ENCODE results near the gene FCN2.

Gene FCN2

GRCh38 chr9:134895908-134896833 is 15.6 kb downstream of the FCN2 start (continued):
- TF ChIP-seq SCRT2 (tag by site-specific recombination; IDR thresholded peaks at IDR 0.05), result 0 out of 2 replicates have a peak, but pooled peaks have one; percentile 15
- no peak for TF ChIP-seq ZNF529 (tag by site-specific recombination; IDR thresholded peaks at IDR 0.05; ENCODE audit: insufficient replicate concordance)
- TF ChIP-seq ZNF18 (tag by site-specific recombination; IDR thresholded peaks at IDR 0.05), result no peak
- TF ChIP-seq ZNF501 (tag by site-specific recombination; IDR thresholded peaks at IDR 0.05), result peak; percentile 77; the same call in 1 of the 2 replicates
- TF ChIP-seq, protein P1, sequence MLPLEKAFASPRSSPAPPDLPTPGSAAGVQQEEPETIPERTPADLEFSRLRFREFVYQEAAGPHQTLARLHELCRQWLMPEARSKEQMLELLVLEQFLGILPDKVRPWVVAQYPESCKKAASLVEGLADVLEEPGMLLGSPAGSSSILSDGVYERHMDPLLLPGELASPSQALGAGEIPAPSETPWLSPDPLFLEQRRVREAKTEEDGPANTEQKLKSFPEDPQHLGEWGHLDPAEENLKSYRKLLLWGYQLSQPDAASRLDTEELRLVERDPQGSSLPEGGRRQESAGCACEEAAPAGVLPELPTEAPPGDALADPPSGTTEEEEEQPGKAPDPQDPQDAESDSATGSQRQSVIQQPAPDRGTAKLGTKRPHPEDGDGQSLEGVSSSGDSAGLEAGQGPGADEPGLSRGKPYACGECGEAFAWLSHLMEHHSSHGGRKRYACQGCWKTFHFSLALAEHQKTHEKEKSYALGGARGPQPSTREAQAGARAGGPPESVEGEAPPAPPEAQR (tag by site-specific recombination; IDR thresholded peaks at IDR 0.05), result 0 out of 2 replicates have a peak, but pooled peaks have one; percentile 45
- 0 out of 2 replicates have a peak, but pooled peaks have one; percentile 24 for TF ChIP-seq TRIM28 (IDR thresholded peaks at IDR 0.05; ENCODE audit: borderline replicate concordance, low read length)
- no peak for TF ChIP-seq ZNF658 (tag by site-specific recombination; IDR thresholded peaks at IDR 0.05)
- no peak for TF ChIP-seq ZNF776 (tag by site-specific recombination; IDR thresholded peaks at IDR 0.05; ENCODE audit: borderline replicate concordance)
- no peak for TF ChIP-seq HOXC10 (CRISPR knock-in tag; IDR thresholded peaks at IDR 0.05)
- TF ChIP-seq ZNF561 (tag by site-specific recombination; IDR thresholded peaks at IDR 0.05; ENCODE audit: borderline replicate concordance), result peak; percentile 73
- peak; percentile 64 for TF ChIP-seq PRDM6 (tag by site-specific recombination; IDR thresholded peaks at IDR 0.05)
- TF ChIP-seq BCL11B (tag by site-specific recombination; IDR thresholded peaks at IDR 0.05; ENCODE audit: low read depth), result no peak
- TF ChIP-seq ZBTB49 (tag by site-specific recombination; IDR thresholded peaks at IDR 0.05; ENCODE audit: low read depth), result no peak
- TF ChIP-seq ZNF585B (tag by site-specific recombination; IDR thresholded peaks at IDR 0.05), result no peak
- TF ChIP-seq OSR2 (tag by site-specific recombination; IDR thresholded peaks at IDR 0.05), result peak; percentile 87
- TF ChIP-seq ZXDB (tag by site-specific recombination; IDR thresholded peaks at IDR 0.05), result peak; percentile 67
- TF ChIP-seq ZNF707 (tag by site-specific recombination; IDR thresholded peaks at IDR 0.05), result peak; percentile 74; the same call in 1 of the 2 replicates
- peak; percentile 83 for TF ChIP-seq ZNF629 (tag by site-specific recombination; IDR thresholded peaks at IDR 0.05)
- TF ChIP-seq ZNF155 (tag by site-specific recombination; IDR thresholded peaks at IDR 0.05), result no peak
- TF ChIP-seq PRDM2 (tag by site-specific recombination; IDR thresholded peaks at IDR 0.05; ENCODE audit: borderline replicate concordance), result no peak
- peak; percentile 74 for TF ChIP-seq GLIS1 (tag by site-specific recombination; IDR thresholded peaks at IDR 0.05)
- TF ChIP-seq ZNF560 (tag by site-specific recombination; IDR thresholded peaks at IDR 0.05; ENCODE audit: borderline replicate concordance), result no peak
- no peak for TF ChIP-seq ZNF747 (tag by site-specific recombination; IDR thresholded peaks at IDR 0.05)
- TF ChIP-seq ZNF530 (tag by site-specific recombination; IDR thresholded peaks at IDR 0.05; ENCODE audit: low read depth), result no peak
- peak; percentile 67; the same call in 1 of the 2 replicates for TF ChIP-seq ZSCAN30 (tag by site-specific recombination; IDR thresholded peaks at IDR 0.05)
- TF ChIP-seq ZNF76 (tag by site-specific recombination; IDR thresholded peaks at IDR 0.05; ENCODE audit: borderline replicate concordance, low read depth), result peak; percentile 68

Data from HEK293 (cell line).